GM18511 (cell line): ENCODE results near the gene FAM89A.
A peak's percentile ranks its signal among the peaks of the same experiment; 100 is the strongest.
"Not testable (repeated sequence)": the region's sequence is repeated elsewhere in the genome, so short reads cannot be mapped to it uniquely, and the experiment has no call there.

ENCODE experiments used
- ATAC-seq: cut with Tn5 transposase; IDR thresholded peaks from one replicate; pipeline ENCODE4 v1.9.1; 2021; ENCODE audit warnings: mild to moderate bottlenecking, moderate library complexity; ENCODE audit not compliant: unreplicated experiment

Gene FAM89A

GRCh38 chr1:231000201-231000600 is 39.9 kb downstream of the FAM89A start:
- no peak for ATAC-seq

- ATAC-seq: no peak
Observed at GRCh38 chr1:230994860-230995259, 45.2 kb downstream of the FAM89A start.

GRCh38 chr1:230992100-230992774 is 47.8 kb downstream of the FAM89A start:
- ATAC-seq: no peak

- no peak for ATAC-seq
Observed at GRCh38 chr1:230987448-230987847, 52.6 kb downstream of the FAM89A start.

- ATAC-seq: no peak
Observed at GRCh38 chr1:230986976-230987375, 53.1 kb downstream of the FAM89A start.

- ATAC-seq: no peak
Observed at GRCh38 chr1:230985711-230986110, 54.3 kb downstream of the FAM89A start.

GRCh38 chr1:230984622-230985515 is 55.2 kb downstream of the FAM89A start:
- ATAC-seq: not testable (repeated sequence)

GRCh38 chr1:230983811-230984210 is 56.2 kb downstream of the FAM89A start:
- no peak for ATAC-seq

- ATAC-seq: no peak
Observed at GRCh38 chr1:230982696-230983095, 57.4 kb downstream of the FAM89A start.

- ATAC-seq: no peak
Observed at GRCh38 chr1:230979952-230980351, 60.1 kb downstream of the FAM89A start.

- ATAC-seq: no peak
Observed at GRCh38 chr1:230979389-230979716, 60.7 kb downstream of the FAM89A start.

GRCh38 chr1:230978491-230979388 is 61.3 kb downstream of the FAM89A start, which contains the start of the genes ARV1 and TTC13:
TSS of gene ARV1 (plus strand) at chr1:230979094. CDS start at chr1:230979106, 12 bp downstream.
TSS of gene TTC13 (minus strand) at chr1:230978861. CDS start at chr1:230978830, 31 bp downstream.
- peak; percentile 91 for ATAC-seq

GRCh38 chr1:230977761-230978490 is 62.1 kb downstream of the FAM89A start:
- ATAC-seq: peak; percentile 14

- ATAC-seq: no peak
Observed at GRCh38 chr1:230976825-230977747, 63.0 kb downstream of the FAM89A start.

- ATAC-seq: no peak
Observed at GRCh38 chr1:230976360-230976759, 63.7 kb downstream of the FAM89A start.

GRCh38 chr1:230975636-230976035 is 64.4 kb downstream of the FAM89A start:
- no peak for ATAC-seq

GRCh38 chr1:230972855-230973271 is 67.2 kb downstream of the FAM89A start:
- peak; percentile 84 for ATAC-seq

GRCh38 chr1:230971771-230972170 is 68.3 kb downstream of the FAM89A start:
- ATAC-seq: no peak

GRCh38 chr1:230970432-230970831 is 69.6 kb downstream of the FAM89A start:
- no peak for ATAC-seq
